HepG2 (cell line): ENCODE data around the gene TAAR9. TPM values are rescaled to one million over a fixed set of nuclear protein-coding genes. Genes with fewer than 3 reads are reported as not detected.

Experiments
- ATF1 ChIP-seq: IDR thresholded peaks from 2 replicates; pipeline ENCODE4 v1.6.1; 2016; ENCODE audit warnings: mild to moderate bottlenecking, control low read depth
- BATF2 ChIP-seq: sonication (generic); formaldehyde crosslinking; IDR thresholded peaks from 2 replicates; pipeline ENCODE4 v1.8.0; 2022; ENCODE audit warnings: mild to moderate bottlenecking, missing genetic modification reagents, moderate library complexity
- BORCS8-MEF2B ChIP-seq: sonication (generic); formaldehyde crosslinking; IDR thresholded peaks from 2 replicates; pipeline ENCODE4 v1.8.0; 2022; ENCODE audit warnings: mild to moderate bottlenecking, missing genetic modification reagents
- E2F2 ChIP-seq: sonication (generic); formaldehyde crosslinking; IDR thresholded peaks from 2 replicates; pipeline ENCODE4 v1.4.0; 2020; ENCODE audit warnings: missing genetic modification reagents, borderline replicate concordance
- HNRNPLL ChIP-seq: fragments of 200-400 bp; formaldehyde crosslinking; IDR thresholded peaks from 2 replicates; pipeline ENCODE4 v1.6.1; 2017; ENCODE audit warnings: mild to moderate bottlenecking, low read depth, low read length; ENCODE audit not compliant: poor library complexity, severe bottlenecking
- ONECUT2 ChIP-seq: sonication (generic); formaldehyde crosslinking; IDR thresholded peaks from 2 replicates; pipeline ENCODE4 v1.4.0; 2020; ENCODE audit warnings: missing genetic modification reagents
- RCOR2 ChIP-seq: IDR thresholded peaks from 2 replicates; pipeline ENCODE4 v1.6.1; 2016; ENCODE audit warnings: missing biosample characterization, missing genetic modification reagents
- ZFP91 ChIP-seq: sonication (generic); formaldehyde crosslinking; IDR thresholded peaks from 2 replicates; pipeline ENCODE4 v1.9.0; 2022; ENCODE audit warnings: missing genetic modification reagents, mild to moderate bottlenecking, borderline replicate concordance
- ZNF616 ChIP-seq: sonication (generic); formaldehyde crosslinking; IDR thresholded peaks from 2 replicates; pipeline ENCODE4 v1.5.0; 2020; ENCODE audit warnings: low read depth, mild to moderate bottlenecking, missing genetic modification reagents
- polyA plus RNA-seq, 8 experiments: library from polyadenylated mRNA; depleted of rRNA in 3 of 8; stranded (reverse) in 7 of 8; unstranded in 1 of 8; fragments of >200 nt; fragmentation: Illumina TruSeq in 4 of 8; extraction: Trizol in 4 of 8; gene quantifications; 2 replicates each; pipeline versions ENCODE4 v1.2.1 to v1.2.3, GENCODE V29; 2011 to 2016; ENCODE audit warnings: low read depth in 4 of 8, missing spikeins in 1 of 8, mixed read lengths in 1 of 8; ENCODE audit not compliant: insufficient read depth in 1 of 8
- total RNA-seq, 5 experiments: library from RNA; depleted of rRNA; stranded (reverse); fragments of >200 nt; fragmentation: Illumina TruSeq; extraction: Trizol; gene quantifications; 2 replicates each; pipeline ENCODE4 v1.2.3, GENCODE V29; 2016; ENCODE audit warnings: low read depth in 1 of 5
- TF ChIP-seq, protein P1 (sequence below): sonication (generic); formaldehyde crosslinking; IDR thresholded peaks from one replicate; pipeline ENCODE4 v1.5.1; 2020; ENCODE audit warnings: mild to moderate bottlenecking, missing genetic modification reagents; ENCODE audit errors: not compliant biosample characterization
- TF ChIP-seq, protein P2 (sequence below): sonication (generic); formaldehyde crosslinking; IDR thresholded peaks from 2 replicates; pipeline ENCODE4 v1.4.0; 2020; ENCODE audit warnings: missing genetic modification reagents

Gene TAAR9
- total and polyA plus RNA-seq, 2 of the 13 experiments (the other 11 are each of a cell fraction or from before 2014, with no cell fraction given): 0.07 TPM; not detected in 1

DNA sequence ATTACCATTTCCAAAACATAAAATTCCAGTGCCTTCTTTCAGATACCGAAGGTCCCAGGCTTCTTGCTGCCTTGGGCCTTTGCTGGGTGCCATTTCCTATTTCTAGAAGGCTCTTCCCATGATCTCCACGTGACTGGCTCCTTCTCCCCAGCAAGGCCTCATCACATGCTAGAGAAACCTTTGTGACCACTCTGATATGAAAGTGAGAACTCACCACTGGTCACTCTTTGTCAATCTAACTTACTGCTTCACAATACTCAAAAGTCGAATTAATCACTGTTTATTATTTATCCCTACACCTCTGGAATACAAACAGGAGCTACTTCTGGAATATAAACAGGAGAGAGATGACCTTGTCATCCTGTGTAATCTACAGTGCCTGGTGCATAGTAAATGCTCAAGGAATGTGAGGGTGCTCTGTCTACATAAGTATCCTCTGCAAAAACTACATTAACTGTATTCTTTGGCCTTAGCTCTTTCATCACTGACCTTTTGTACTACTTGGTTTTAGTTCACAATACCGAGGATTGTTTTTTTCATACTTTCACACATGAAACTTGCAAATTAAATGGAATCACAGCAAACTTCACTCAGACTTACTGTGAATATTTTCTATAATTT, 26.8 kb upstream of the TAAR9 start (continued):
- TF ChIP-seq, protein P1, sequence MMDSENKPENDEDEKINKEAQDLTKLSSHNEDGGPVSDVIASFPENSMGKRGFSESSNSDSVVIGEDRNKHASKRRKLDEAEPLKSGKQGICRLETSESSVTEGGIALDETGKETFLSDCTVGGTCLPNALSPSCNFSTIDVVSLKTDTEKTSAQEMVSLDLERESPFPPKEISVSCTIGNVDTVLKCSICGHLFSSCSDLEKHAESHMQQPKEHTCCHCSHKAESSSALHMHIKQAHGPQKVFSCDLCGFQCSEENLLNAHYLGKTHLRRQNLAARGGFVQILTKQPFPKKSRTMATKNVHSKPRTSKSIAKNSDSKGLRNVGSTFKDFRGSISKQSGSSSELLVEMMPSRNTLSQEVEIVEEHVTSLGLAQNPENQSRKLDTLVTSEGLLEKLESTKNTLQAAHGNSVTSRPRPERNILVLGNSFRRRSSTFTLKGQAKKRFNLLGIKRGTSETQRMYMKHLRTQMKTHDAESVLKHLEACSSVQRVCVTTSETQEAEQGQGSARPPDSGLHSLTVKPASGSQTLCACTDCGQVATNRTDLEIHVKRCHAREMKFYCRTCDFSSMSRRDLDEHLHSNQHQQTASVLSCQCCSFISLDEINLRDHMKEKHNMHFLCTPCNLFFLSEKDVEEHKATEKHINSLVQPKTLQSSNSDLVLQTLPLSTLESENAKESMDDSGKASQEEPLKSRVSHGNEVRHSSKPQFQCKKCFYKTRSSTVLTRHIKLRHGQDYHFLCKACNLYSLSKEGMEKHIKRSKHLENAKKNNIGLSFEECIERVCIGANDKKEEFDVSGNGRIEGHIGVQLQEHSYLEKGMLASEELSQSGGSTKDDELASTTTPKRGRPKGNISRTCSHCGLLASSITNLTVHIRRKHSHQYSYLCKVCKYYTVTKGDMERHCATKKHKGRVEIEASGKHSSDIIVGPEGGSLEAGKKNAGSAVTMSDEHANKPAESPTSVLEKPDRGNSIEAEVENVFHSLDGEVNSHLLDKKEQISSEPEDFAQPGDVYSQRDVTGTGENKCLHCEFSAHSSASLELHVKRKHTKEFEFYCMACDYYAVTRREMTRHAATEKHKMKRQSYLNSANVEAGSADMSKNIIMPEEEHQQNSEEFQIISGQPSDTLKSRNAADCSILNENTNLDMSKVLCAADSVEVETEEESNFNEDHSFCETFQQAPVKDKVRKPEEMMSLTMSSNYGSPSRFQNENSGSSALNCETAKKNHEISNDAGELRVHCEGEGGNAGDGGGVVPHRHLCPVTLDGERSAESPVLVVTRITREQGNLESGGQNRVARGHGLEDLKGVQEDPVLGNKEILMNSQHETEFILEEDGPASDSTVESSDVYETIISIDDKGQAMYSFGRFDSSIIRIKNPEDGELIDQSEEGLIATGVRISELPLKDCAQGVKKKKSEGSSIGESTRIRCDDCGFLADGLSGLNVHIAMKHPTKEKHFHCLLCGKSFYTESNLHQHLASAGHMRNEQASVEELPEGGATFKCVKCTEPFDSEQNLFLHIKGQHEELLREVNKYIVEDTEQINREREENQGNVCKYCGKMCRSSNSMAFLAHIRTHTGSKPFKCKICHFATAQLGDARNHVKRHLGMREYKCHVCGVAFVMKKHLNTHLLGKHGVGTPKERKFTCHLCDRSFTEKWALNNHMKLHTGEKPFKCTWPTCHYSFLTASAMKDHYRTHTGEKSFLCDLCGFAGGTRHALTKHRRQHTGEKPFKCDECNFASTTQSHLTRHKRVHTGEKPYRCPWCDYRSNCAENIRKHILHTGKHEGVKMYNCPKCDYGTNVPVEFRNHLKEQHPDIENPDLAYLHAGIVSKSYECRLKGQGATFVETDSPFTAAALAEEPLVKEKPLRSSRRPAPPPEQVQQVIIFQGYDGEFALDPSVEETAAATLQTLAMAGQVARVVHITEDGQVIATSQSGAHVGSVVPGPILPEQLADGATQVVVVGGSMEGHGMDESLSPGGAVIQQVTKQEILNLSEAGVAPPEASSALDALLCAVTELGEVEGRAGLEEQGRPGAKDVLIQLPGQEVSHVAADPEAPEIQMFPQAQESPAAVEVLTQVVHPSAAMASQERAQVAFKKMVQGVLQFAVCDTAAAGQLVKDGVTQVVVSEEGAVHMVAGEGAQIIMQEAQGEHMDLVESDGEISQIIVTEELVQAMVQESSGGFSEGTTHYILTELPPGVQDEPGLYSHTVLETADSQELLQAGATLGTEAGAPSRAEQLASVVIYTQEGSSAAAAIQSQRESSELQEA: no peak
- TF ChIP-seq ZFP91 (CRISPR knock-in tag) (no peak), E2F2 (no peak), ATF1 (no peak), ZNF616 (CRISPR knock-in tag) (no peak), RCOR2 (CRISPR knock-in tag) (no peak), BATF2 (CRISPR knock-in tag) (no peak), BORCS8-MEF2B (CRISPR knock-in tag) (no peak), ONECUT2 (CRISPR knock-in tag) (no peak), HNRNPLL (no peak)
- TF ChIP-seq, protein P2, sequence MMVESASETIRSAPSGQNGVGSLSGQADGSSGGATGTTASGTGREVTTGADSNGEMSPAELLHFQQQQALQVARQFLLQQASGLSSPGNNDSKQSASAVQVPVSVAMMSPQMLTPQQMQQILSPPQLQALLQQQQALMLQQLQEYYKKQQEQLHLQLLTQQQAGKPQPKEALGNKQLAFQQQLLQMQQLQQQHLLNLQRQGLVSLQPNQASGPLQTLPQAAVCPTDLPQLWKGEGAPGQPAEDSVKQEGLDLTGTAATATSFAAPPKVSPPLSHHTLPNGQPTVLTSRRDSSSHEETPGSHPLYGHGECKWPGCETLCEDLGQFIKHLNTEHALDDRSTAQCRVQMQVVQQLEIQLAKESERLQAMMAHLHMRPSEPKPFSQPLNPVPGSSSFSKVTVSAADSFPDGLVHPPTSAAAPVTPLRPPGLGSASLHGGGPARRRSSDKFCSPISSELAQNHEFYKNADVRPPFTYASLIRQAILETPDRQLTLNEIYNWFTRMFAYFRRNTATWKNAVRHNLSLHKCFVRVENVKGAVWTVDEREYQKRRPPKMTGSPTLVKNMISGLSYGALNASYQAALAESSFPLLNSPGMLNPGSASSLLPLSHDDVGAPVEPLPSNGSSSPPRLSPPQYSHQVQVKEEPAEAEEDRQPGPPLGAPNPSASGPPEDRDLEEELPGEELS (CRISPR knock-in tag): no peak
